ENCODE data around the gene FGA.

DNA sequence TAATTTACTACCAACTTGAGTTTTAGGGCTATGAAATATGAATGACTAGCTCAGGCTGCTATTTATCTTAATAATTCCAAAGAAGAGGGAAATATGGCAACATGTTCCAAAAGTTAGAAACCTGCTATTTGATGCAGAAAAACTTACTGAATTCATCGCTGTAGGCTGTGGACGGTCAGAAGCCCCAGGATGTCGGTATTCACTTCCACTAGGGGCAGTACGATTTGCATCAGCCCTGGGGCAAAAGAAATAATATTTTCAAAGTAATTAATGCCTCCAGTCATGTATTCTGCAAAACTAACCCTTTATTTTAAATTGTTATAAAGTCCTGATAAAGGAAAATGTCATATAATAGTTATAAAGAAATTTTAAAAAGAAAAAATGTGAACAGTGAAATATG, 44.9 kb downstream of the FGA start:
- TF ChIP-seq EZH2 (IDR thresholded peaks at IDR 0.05; ENCODE audit: low read length, unreplicated experiment) (no peak), EZH2phosphoT487 (IDR thresholded peaks at IDR 0.05; ENCODE audit: borderline replicate concordance, low read length) (no peak)
- TF ChIP-seq, protein P1, sequence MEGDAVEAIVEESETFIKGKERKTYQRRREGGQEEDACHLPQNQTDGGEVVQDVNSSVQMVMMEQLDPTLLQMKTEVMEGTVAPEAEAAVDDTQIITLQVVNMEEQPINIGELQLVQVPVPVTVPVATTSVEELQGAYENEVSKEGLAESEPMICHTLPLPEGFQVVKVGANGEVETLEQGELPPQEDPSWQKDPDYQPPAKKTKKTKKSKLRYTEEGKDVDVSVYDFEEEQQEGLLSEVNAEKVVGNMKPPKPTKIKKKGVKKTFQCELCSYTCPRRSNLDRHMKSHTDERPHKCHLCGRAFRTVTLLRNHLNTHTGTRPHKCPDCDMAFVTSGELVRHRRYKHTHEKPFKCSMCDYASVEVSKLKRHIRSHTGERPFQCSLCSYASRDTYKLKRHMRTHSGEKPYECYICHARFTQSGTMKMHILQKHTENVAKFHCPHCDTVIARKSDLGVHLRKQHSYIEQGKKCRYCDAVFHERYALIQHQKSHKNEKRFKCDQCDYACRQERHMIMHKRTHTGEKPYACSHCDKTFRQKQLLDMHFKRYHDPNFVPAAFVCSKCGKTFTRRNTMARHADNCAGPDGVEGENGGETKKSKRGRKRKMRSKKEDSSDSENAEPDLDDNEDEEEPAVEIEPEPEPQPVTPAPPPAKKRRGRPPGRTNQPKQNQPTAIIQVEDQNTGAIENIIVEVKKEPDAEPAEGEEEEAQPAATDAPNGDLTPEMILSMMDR (conservative IDR thresholded peaks at IDR 0.05; ENCODE audit: low read depth, low read length): peak; percentile 32

Measured in PC-3 (cell line).